ENCODE measurements around the gene CFAP53. TPM values are rescaled to one million over a fixed set of nuclear protein-coding genes. Genes with fewer than 3 reads are reported as not detected.

The CFAP53 gene
- total and polyA plus RNA-seq, 2 of the 13 experiments (the other 11 are each of a cell fraction or from before 2014, with no cell fraction given): 0.05 to 0.07 TPM

DNA sequence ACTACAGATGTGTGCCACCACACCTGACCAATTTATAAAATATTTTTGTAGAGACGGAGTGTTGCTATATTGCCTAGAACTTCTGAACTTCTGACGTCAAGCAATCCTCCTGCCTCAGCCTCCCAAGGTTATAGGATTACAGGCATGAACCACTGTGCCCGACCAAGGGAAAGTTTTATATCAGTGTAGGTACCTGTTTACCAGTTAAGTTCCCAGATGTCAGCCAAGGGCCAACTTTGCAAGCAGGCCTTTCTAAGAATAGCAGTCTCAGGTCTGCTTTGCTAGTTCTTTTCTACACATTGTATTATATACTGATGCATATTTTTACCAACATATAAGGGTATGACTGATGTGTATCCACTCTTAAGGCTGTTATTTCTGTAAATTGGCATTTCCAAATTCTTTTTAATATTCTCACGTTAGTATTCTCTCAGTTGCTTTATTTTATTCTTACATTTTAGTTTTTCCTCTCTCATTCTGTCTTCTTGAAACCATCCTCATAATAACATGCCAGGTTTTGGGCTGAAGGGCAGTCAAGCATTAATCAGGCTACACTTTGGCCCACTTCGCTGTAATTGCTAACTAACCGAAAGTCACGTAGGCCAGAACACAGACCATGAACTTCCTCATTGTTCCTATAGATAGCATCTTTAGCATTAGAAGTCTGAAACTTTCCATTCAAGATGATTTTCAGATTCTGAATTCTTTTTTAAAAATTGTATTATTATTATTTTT is 46.2 kb upstream of the CFAP53 start:
- intact Hi-C loops (cut with micrococcal nuclease; ENCODE audit: unreplicated experiment) (no loop called here), in situ Hi-C loops (cut with HindIII; ENCODE audit: extremely low pct_ligation_motif_present, low pct_unique_long_range_greater_than_20kb) (no loop called here)
- DNase-seq (ENCODE audit: low spot score) (no peak), FAIRE-seq (no peak), ATAC-seq (no peak)
- Histone ChIP-seq H3K4me1 (ENCODE audit: insufficient read depth, low read length) (peaks cover 44% of the 10 kb centered on the region), H3K9ac (ENCODE audit: insufficient read depth, low read depth, low read length) (no peak overlapping the region), H3K36me3 (replicated peaks in 1 of 2; ENCODE audit: control insufficient read depth in 1 of 2, insufficient read depth in 2 of 2, low read length in 2 of 2) (no peaks in the 10 kb centered on the region), H4K20me1 (ENCODE audit: insufficient read depth, low read length) (no peaks in the 10 kb centered on the region), H3K4me3 (replicated peaks in 1 of 3; ENCODE audit: insufficient read depth in 1 of 3, low read depth in 2 of 3, low read length in 3 of 3) (no peak overlapping the region), H2AFZ (ENCODE audit: low read length) (no peak overlapping the region), H3K4me2 (ENCODE audit: low read depth, low read length) (peak overlapping the region; percentile 0; the same call in 1 of the 2 replicates), H3K79me2 (ENCODE audit: insufficient read depth, low read length) (no peaks in the 10 kb centered on the region), H3K9me3 (ENCODE audit: low read length) (no peaks in the 10 kb centered on the region), H3K27me3 (ENCODE audit: control insufficient read depth in 1 of 2, insufficient read depth in 2 of 2, low read length in 2 of 2) (no peaks in the 10 kb centered on the region), H3K27ac (ENCODE audit: extremely low read length, insufficient read depth, low read length) (no peak overlapping the region)
- BruUV-seq (replicated peaks): no TSS peak
- ChIA-PET POLR2A (no interaction called here), CTCF (ENCODE audit: low intra/inter-chr PET ratio, low total read pairs) (no interaction called here)
- 42% methylated on average over 7 of the region's 7 CpGs for WGBS (ENCODE audit: low lambda C conversion rate)
- TF ChIP-seq, protein P1, sequence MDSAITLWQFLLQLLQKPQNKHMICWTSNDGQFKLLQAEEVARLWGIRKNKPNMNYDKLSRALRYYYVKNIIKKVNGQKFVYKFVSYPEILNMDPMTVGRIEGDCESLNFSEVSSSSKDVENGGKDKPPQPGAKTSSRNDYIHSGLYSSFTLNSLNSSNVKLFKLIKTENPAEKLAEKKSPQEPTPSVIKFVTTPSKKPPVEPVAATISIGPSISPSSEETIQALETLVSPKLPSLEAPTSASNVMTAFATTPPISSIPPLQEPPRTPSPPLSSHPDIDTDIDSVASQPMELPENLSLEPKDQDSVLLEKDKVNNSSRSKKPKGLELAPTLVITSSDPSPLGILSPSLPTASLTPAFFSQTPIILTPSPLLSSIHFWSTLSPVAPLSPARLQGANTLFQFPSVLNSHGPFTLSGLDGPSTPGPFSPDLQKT (CRISPR knock-in tag; IDR thresholded peaks at IDR 0.05; ENCODE audit: borderline replicate concordance): no peak
- no peak for TF ChIP-seq ZBTB7A (CRISPR knock-in tag; IDR thresholded peaks at IDR 0.05)
- TF ChIP-seq NAIF1 (CRISPR knock-in tag; IDR thresholded peaks at IDR 0.05; ENCODE audit: borderline replicate concordance): no peak
- TF ChIP-seq ELF4 (CRISPR knock-in tag; IDR thresholded peaks at IDR 0.05; ENCODE audit: borderline replicate concordance): no peak
- TF ChIP-seq, protein P2, sequence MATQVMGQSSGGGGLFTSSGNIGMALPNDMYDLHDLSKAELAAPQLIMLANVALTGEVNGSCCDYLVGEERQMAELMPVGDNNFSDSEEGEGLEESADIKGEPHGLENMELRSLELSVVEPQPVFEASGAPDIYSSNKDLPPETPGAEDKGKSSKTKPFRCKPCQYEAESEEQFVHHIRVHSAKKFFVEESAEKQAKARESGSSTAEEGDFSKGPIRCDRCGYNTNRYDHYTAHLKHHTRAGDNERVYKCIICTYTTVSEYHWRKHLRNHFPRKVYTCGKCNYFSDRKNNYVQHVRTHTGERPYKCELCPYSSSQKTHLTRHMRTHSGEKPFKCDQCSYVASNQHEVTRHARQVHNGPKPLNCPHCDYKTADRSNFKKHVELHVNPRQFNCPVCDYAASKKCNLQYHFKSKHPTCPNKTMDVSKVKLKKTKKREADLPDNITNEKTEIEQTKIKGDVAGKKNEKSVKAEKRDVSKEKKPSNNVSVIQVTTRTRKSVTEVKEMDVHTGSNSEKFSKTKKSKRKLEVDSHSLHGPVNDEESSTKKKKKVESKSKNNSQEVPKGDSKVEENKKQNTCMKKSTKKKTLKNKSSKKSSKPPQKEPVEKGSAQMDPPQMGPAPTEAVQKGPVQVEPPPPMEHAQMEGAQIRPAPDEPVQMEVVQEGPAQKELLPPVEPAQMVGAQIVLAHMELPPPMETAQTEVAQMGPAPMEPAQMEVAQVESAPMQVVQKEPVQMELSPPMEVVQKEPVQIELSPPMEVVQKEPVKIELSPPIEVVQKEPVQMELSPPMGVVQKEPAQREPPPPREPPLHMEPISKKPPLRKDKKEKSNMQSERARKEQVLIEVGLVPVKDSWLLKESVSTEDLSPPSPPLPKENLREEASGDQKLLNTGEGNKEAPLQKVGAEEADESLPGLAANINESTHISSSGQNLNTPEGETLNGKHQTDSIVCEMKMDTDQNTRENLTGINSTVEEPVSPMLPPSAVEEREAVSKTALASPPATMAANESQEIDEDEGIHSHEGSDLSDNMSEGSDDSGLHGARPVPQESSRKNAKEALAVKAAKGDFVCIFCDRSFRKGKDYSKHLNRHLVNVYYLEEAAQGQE (IDR thresholded peaks at IDR 0.05; ENCODE audit: borderline replicate concordance in 1 of 2, low read depth in 1 of 2, low read length in 2 of 2): no peak
- TF ChIP-seq SNAPC2 (CRISPR knock-in tag; IDR thresholded peaks at IDR 0.05): no peak
- 0 out of 2 replicates have a peak, but pooled peaks have one; percentile 52 for TF ChIP-seq PPARG (CRISPR knock-in tag; conservative IDR thresholded peaks at IDR 0.05)
- no peak for TF ChIP-seq ZNF550 (CRISPR knock-in tag; IDR thresholded peaks at IDR 0.05; ENCODE audit: borderline replicate concordance)
- no peak for TF ChIP-seq PRMT3 (CRISPR knock-in tag; IDR thresholded peaks at IDR 0.05; ENCODE audit: borderline replicate concordance, low read depth)
- 0 out of 2 replicates have a peak, but pooled peaks have one; percentile 29 for TF ChIP-seq RXRB (CRISPR knock-in tag; IDR thresholded peaks at IDR 0.05; ENCODE audit: borderline replicate concordance)
- no peak for TF ChIP-seq ARNT (IDR thresholded peaks at IDR 0.05)
- no peak for TF ChIP-seq FOXK1 (CRISPR knock-in tag; IDR thresholded peaks at IDR 0.05; ENCODE audit: borderline replicate concordance, low read depth)
- TF ChIP-seq, protein P3, sequence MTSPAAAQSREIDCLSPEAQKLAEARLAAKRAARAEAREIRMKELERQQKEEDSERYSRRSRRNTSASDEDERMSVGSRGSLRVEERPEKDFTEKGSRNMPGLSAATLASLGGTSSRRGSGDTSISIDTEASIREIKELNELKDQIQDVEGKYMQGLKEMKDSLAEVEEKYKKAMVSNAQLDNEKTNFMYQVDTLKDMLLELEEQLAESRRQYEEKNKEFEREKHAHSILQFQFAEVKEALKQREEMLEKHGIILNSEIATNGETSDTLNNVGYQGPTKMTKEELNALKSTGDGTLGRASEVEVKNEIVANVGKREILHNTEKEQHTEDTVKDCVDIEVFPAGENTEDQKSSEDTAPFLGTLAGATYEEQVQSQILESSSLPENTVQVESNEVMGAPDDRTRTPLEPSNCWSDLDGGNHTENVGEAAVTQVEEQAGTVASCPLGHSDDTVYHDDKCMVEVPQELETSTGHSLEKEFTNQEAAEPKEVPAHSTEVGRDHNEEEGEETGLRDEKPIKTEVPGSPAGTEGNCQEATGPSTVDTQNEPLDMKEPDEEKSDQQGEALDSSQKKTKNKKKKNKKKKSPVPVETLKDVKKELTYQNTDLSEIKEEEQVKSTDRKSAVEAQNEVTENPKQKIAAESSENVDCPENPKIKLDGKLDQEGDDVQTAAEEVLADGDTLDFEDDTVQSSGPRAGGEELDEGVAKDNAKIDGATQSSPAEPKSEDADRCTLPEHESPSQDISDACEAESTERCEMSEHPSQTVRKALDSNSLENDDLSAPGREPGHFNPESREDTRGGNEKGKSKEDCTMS (CRISPR knock-in tag; conservative IDR thresholded peaks at IDR 0.05): no peak
- TF ChIP-seq CEBPB (IDR thresholded peaks at IDR 0.05; ENCODE audit: borderline replicate concordance, low read depth, low read length): no peak
- no peak for TF ChIP-seq KDM2A (CRISPR knock-in tag; IDR thresholded peaks at IDR 0.05; ENCODE audit: borderline replicate concordance, low read depth)
